Femur (tissue), 1 donor: Measurements from ENCODE around the gene TNFRSF8.

Experiments used
- DNase-seq: peaks from one replicate; pipeline ENCODE4 v3.0.0-alpha.2; 2017

The TNFRSF8 gene

GRCh38 chr1:12124693-12125421, 61.8 kb downstream of the TNFRSF8 start:
- DNase-seq, result peak; percentile 88

GRCh38 chr1:12125422-12126355, 62.6 kb downstream of the TNFRSF8 start:
- DNase-seq, result no peak

GRCh38 chr1:12126781-12127180, 63.7 kb downstream of the TNFRSF8 start:
- no peak for DNase-seq

GRCh38 chr1:12127206-12127810, 64.2 kb downstream of the TNFRSF8 start:
- no peak for DNase-seq

GRCh38 chr1:12128120-12128519, 65.0 kb downstream of the TNFRSF8 start:
- no peak for DNase-seq

- DNase-seq, result no peak
Observed at GRCh38 chr1:12129624-12130023, 66.5 kb downstream of the TNFRSF8 start.

- DNase-seq, result no peak
Observed at GRCh38 chr1:12130466-12131130, 67.5 kb downstream of the TNFRSF8 start.

GRCh38 chr1:12132078-12132477, 69.0 kb downstream of the TNFRSF8 start:
- DNase-seq, result no peak

- DNase-seq, result no peak
Observed at GRCh38 chr1:12134716-12135115, 71.6 kb downstream of the TNFRSF8 start.

GRCh38 chr1:12135612-12136011, 72.5 kb downstream of the TNFRSF8 start:
- DNase-seq, result no peak

- no peak for DNase-seq
Observed at GRCh38 chr1:12136916-12137610, 74.0 kb downstream of the TNFRSF8 start.

- no peak for DNase-seq
Observed at GRCh38 chr1:12138196-12139168, 75.4 kb downstream of the TNFRSF8 start.

GRCh38 chr1:12140016-12140415, 76.9 kb downstream of the TNFRSF8 start:
- DNase-seq, result no peak

- DNase-seq, result no peak
Observed at GRCh38 chr1:12140515-12141162, 77.5 kb downstream of the TNFRSF8 start.

GRCh38 chr1:12141163-12141850, 78.2 kb downstream of the TNFRSF8 start:
- DNase-seq, result no peak

GRCh38 chr1:12142141-12142823, 79.2 kb downstream of the TNFRSF8 start:
- no peak for DNase-seq

GRCh38 chr1:12142891-12143630, 80.0 kb downstream of the TNFRSF8 start:
- DNase-seq, result no peak

GRCh38 chr1:12143631-12144155, 80.6 kb downstream of the TNFRSF8 start:
- peak; percentile 75 for DNase-seq
